Measurements from ENCODE around the gene HIVEP3. TPM values are rescaled to one million over a fixed set of nuclear protein-coding genes. Genes with fewer than 3 reads are reported as not detected.

HIVEP3 gene
- total RNA-seq, 1 experiment from 2014 or later: 1.4 TPM

DNA sequence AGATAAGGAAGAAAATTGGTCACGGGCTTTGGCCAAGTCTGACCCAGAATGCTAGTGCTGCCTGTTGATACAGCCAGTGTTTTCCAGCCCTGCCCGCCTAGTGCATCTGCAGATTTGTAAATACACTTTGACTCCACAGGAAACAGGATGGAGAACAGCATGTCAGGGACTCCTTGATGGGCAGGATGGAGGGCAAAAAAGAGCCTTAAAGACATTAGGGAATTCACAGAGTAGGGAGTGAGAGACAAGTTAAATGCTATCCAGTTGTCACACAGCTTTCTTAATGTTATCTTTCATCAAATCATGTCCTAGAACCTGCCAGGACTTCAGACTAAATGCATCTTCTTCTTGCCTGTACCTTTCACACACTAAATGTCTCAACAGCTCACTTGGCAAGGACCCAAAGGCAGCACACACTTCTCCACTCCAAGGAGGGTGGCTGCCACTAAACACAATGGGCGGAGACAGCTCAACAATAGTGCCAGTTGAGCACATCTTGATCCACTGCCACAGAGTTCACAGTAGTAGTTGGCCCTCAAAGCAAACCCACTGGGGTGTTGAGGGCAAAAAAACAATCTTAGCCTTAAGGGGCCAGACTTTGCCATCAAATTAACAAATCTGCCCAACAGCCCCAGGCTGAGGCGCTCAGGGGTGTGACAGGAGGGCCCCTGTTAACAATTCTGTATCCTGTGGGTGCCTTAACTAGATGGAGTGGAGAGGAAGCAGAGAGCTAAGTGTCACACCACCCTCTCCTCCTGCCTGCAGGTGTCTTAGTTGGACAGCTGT lies 2.7 kb downstream of the HIVEP3 start:
- Histone ChIP-seq H3K18ac (ENCODE audit: insufficient read length, low read depth, low read length) (no peak overlapping the region), H3K27ac (ENCODE audit: insufficient read length, low read depth, low read length) (no peak overlapping the region), H2AK5ac (ENCODE audit: insufficient read length, low read length) (no peak overlapping the region), H3K9ac (ENCODE audit: extremely low read depth, insufficient read length, low read length) (no peak overlapping the region), H4K20me1 (ENCODE audit: control insufficient read depth, insufficient read depth, insufficient read length) (no peaks in the 10 kb centered on the region), H3K4ac (ENCODE audit: low read depth, low read length) (no peak overlapping the region), H4K8ac (replicated peaks; ENCODE audit: insufficient read length, low read depth, low read length) (no peak overlapping the region), H3K4me1 (ENCODE audit: insufficient read depth, low read length) (peaks cover 7% of the 10 kb centered on the region), H2BK120ac (ENCODE audit: low read depth, low read length, poor library complexity, severe bottlenecking) (no peak overlapping the region), H3K14ac (ENCODE audit: insufficient read depth, low read length) (no peak overlapping the region), H3K79me1 (ENCODE audit: insufficient read depth, low read depth, low read length, poor library complexity, severe bottlenecking) (no peaks in the 10 kb centered on the region), H3K9me3 (ENCODE audit: control insufficient read depth, low read depth, low read length) (no peaks in the 10 kb centered on the region), H2AFZ (ENCODE audit: low read length) (no peak overlapping the region), H3T11ph (ENCODE audit: low read length) (no peak overlapping the region), H4K5ac (ENCODE audit: insufficient read length, low read depth, low read length) (no peak overlapping the region), H2BK15ac (ENCODE audit: low read depth, low read length) (no peak overlapping the region), H2BK12ac (ENCODE audit: insufficient read length, low read depth, low read length) (no peak overlapping the region), H3K56ac (ENCODE audit: insufficient read length, low read depth, low read length) (no peak overlapping the region), H2BK5ac (ENCODE audit: insufficient read length, low read length) (no peak overlapping the region), H3K79me2 (ENCODE audit: insufficient read depth, low read length) (no peaks in the 10 kb centered on the region), H2BK20ac (ENCODE audit: low read depth, low read length, poor library complexity, severe bottlenecking) (no peak overlapping the region), H4K91ac (ENCODE audit: insufficient read length, low read depth, low read length) (no peak overlapping the region), H3K4me2 (ENCODE audit: insufficient read depth, insufficient read length, low read length) (no peak overlapping the region), H3K23me2 (ENCODE audit: insufficient read length, low read depth, low read length, poor library complexity, severe bottlenecking) (peaks cover 12% of the 10 kb centered on the region), H3K27me3 (ENCODE audit: insufficient read depth, low read length) (peaks cover 22% of the 10 kb centered on the region), H3K23ac (ENCODE audit: insufficient read length, low read depth, low read length) (no peak overlapping the region)
- no CpG with 5 or more reads among the region's 4 CpGs for WGBS (ENCODE audit: extremely low coverage, insufficient read length, low lambda C conversion rate)
- Mint-ChIP-seq H3K36me3 (ENCODE audit: insufficient read depth in 1 of 3, low read depth in 3 of 3) (peaks cover 0 to under 1% (median 0%) of the 10 kb centered on the region in 3 experiments; a peak in 1 of 7 replicates), H3K4me1 (peaks cover 30 to 32% of the 10 kb centered on the region in 2 experiments), H3K27ac (peak overlapping the region in 1 of 3 experiments; percentile 20; a peak in 1 of 7 replicates), H3K27me3 (ENCODE audit: low read depth) (peaks cover 61% of the 10 kb centered on the region), H3K4me3 (no peak overlapping the region; a peak in 1 of 5 replicates), H3K9me3 (peaks cover 0 to 2% of the 10 kb centered on the region in 2 experiments; a peak in 3 of 5 replicates)
- TF ChIP-seq, protein P1, sequence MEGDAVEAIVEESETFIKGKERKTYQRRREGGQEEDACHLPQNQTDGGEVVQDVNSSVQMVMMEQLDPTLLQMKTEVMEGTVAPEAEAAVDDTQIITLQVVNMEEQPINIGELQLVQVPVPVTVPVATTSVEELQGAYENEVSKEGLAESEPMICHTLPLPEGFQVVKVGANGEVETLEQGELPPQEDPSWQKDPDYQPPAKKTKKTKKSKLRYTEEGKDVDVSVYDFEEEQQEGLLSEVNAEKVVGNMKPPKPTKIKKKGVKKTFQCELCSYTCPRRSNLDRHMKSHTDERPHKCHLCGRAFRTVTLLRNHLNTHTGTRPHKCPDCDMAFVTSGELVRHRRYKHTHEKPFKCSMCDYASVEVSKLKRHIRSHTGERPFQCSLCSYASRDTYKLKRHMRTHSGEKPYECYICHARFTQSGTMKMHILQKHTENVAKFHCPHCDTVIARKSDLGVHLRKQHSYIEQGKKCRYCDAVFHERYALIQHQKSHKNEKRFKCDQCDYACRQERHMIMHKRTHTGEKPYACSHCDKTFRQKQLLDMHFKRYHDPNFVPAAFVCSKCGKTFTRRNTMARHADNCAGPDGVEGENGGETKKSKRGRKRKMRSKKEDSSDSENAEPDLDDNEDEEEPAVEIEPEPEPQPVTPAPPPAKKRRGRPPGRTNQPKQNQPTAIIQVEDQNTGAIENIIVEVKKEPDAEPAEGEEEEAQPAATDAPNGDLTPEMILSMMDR (conservative IDR thresholded peaks at IDR 0.05): no peak
- DNase-seq: no peak

Data from H9 (cell line).